ENCODE measurements around the gene ZDHHC11. TPM values are rescaled to one million over a fixed set of nuclear protein-coding genes. Genes with fewer than 3 reads are reported as not detected.
"Not testable (repeated sequence)": the region's sequence is repeated elsewhere in the genome, so short reads cannot be mapped to it uniquely, and the experiment has no call there.

ZDHHC11 gene
- total RNA-seq, 1 donor from 2014 or later, result 1.5 TPM

DNA sequence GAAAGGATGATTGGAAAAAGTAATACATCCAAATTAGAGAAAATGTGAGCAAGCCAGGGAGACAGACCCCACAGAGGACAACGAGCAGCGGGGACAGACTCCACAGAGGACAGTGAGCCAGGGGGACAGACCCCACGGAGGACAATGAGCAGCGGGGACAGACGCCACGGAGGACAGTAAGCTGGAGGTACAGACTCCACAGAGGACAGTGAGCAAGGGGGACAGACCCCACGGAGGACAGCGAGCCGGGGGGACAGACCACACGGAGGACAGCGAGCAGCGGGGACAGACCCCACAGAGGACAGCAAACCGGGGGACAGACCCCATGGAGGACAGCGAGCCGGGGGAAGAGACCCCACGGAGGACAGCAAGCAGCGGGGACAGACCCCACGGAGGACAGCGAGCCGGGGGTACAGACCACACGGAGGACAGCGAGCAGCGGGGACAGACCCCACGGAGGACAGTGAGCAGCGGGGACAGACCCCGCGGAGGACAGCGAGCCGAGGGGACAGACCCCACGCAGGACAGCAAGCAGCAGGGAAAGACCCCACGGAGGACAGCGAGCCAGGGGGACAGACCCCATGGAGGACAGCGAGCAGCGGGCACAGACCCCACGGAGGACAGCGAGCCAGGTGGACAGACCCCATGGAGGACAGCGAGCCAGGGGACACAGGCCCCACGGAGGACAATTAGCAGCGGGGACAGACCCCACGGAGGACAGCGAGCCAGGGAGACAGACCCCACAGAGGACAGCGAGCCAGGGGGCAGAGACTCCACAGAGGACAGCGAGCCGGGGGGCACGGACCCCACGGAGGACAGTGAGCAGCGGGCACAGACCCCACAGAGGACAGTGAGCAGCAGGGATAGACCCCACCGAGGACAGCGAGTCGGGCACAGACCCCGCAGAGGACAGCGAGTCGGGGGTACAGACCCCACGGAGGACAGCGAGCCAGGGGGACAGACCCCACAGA is 1.9 kb upstream of the ZDHHC11 start:
- no peak overlapping the region for H3K4me3 ChIP-seq (ENCODE audit: low read depth, low read length)
- no peak for DNase-seq (ENCODE audit: low read depth)
- TF ChIP-seq, protein P1, sequence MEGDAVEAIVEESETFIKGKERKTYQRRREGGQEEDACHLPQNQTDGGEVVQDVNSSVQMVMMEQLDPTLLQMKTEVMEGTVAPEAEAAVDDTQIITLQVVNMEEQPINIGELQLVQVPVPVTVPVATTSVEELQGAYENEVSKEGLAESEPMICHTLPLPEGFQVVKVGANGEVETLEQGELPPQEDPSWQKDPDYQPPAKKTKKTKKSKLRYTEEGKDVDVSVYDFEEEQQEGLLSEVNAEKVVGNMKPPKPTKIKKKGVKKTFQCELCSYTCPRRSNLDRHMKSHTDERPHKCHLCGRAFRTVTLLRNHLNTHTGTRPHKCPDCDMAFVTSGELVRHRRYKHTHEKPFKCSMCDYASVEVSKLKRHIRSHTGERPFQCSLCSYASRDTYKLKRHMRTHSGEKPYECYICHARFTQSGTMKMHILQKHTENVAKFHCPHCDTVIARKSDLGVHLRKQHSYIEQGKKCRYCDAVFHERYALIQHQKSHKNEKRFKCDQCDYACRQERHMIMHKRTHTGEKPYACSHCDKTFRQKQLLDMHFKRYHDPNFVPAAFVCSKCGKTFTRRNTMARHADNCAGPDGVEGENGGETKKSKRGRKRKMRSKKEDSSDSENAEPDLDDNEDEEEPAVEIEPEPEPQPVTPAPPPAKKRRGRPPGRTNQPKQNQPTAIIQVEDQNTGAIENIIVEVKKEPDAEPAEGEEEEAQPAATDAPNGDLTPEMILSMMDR (conservative IDR thresholded peaks at IDR 0.05; ENCODE audit: low read depth, low read length), result no peak

DNA sequence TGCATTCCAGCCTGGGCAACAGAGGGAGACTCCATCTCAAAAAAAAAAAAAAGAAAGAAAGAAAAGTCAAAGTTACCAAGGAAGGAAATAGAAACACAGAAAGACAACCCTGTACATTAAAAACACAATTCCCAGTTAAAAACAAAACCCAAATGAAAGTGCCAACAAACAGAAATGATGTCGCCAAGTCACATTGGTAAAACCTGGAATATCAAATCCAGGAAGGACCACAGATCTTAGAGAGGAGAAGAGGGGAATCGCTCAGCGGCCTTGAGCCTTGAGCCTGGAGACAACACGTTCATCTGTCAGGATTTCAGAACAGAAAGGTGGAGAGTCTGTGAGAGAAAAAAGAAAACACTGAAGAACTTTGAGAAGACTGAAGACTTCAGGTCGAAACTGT is 1.2 kb upstream of the ZDHHC11 start:
- TF ChIP-seq, protein P1 (conservative IDR thresholded peaks at IDR 0.05; ENCODE audit: low read depth, low read length), result no peak
- no peak overlapping the region for H3K4me3 ChIP-seq (ENCODE audit: low read depth, low read length)
- DNase-seq (ENCODE audit: low read depth), result no peak

DNA sequence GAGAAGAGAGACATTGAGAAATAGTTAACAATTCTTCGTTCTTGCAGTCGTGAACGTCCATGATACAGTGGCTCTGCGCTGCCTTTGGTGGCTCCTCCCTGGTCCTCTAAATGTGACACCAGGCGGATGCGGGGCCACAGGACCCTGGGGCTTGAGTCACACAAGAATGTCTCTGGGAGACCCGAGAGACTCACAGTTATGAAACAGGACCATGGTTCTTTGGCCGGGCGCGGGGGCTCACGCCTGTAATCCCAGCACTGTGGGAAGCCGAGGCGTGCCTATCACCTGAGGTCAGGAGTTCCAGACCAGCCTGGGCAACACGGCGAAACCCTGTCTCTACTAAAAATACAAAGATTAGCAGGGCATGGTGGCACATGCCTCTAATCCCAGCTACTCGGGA is 767 bp upstream of the ZDHHC11 start:
- TF ChIP-seq, protein P1 (conservative IDR thresholded peaks at IDR 0.05; ENCODE audit: low read depth, low read length), result no peak
- no peak overlapping the region for H3K4me3 ChIP-seq (ENCODE audit: low read depth, low read length)
- DNase-seq (ENCODE audit: low read depth), result no peak

DNA sequence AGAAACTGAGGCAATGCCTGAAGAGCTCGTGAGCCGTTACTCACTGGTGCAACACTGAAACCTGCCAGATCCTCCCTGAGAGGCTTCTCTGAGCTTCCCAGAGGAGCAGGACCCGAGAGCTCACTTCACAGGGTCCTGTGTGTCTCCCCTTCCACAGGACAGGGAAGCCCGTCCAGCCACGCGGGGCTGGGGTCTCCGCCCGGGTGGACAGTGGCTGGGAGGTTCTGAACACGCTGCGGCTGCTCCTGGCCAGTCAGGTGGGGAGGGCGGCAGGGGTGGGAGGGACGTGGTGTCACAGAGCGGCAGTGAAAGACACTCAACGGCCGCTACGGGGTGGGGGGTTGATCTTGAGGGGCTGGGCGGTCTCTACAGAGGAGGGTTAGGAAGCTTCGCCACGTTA is 290 bp upstream of the ZDHHC11 start:
- TF ChIP-seq, protein P1 (conservative IDR thresholded peaks at IDR 0.05; ENCODE audit: low read depth, low read length), result no peak
- H3K4me3 ChIP-seq (ENCODE audit: low read depth, low read length), result no peak overlapping the region
- DNase-seq (ENCODE audit: low read depth), result no peak

DNA sequence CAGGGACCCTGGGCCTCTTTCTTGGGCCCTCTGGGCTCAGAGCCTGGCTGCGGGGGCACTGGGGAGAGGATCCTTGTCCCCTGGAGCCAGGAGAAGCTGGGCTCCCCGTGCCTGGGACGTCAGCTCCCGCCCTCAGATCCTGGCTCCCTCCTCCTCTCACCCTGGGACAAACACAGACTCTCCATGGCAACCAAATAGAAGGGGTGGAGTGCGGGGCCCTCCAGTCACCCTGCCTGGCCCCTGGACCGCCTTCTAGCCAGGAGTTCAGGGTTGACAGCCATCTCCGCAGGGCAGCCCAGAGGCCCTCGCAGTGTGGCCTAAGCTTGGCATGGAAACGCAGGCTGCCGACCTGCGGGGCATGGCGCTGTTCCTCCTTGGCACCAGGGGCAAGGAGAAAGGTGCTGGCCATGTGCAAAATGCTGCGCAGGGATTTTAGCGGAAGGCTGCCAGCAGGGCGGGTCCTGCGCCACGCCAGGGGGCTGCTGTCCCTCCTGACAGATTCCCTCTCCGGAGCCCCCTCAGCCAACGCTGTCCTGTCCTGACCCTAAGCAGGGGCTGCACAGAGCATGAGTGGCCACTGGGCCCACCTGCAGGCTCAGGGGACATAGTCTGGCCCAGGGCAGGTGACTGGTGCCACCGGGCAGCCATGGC is 1.0 kb downstream of the ZDHHC11 start:
- TF ChIP-seq, protein P1 (conservative IDR thresholded peaks at IDR 0.05; ENCODE audit: low read depth, low read length), result no peak
- no peak for DNase-seq (ENCODE audit: low read depth)
- no peak overlapping the region for H3K4me3 ChIP-seq (ENCODE audit: low read depth, low read length)

DNA sequence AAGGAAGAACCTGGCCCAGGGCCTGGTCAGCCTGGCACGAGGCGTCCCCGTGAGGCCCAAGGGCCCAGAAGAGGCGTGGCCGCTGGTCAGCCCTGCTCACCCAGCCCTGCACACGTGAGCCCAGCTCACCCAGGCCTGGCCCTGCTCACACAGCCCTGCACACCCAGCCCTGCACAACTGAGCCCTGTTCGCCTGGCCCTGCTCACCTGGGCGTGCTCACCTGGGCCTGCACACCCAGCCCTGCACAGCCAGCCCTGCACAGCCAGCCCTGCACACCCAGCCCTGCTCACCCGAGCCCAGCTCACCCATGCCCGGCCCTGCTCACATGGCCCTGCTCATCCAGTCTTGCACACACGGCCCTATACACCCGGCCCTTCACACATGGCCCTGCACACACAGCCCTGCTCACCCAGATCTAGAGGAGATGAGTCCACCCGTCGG is 2.1 kb downstream of the ZDHHC11 start:
- no peak overlapping the region for H3K4me3 ChIP-seq (ENCODE audit: low read depth, low read length)
- TF ChIP-seq, protein P1 (conservative IDR thresholded peaks at IDR 0.05; ENCODE audit: low read depth, low read length), result no peak
- DNase-seq (ENCODE audit: low read depth), result no peak

DNA sequence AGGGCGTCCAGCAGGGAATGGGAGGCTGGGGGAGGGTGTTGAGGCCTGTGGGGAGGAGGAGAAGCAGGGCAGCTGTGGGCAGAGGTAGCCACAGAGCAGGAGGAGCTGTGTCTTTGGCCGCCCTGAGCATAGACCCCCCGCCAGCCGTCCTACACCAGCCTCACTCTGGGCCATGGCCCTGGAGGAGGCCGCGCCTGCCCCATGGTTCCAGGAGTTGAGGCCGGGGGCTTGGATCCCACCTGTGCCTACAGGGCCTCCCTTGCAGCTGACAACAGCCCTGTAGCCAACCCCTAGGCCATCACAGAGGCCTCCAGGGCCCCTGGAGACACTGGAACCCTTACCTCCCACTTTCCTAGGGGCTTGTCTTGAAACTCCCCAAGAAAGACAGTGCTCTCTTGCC is 3.0 kb downstream of the ZDHHC11 start:
- not testable (repeated sequence) for DNase-seq (ENCODE audit: low read depth); H3K4me3 ChIP-seq (ENCODE audit: low read depth, low read length)

DNA sequence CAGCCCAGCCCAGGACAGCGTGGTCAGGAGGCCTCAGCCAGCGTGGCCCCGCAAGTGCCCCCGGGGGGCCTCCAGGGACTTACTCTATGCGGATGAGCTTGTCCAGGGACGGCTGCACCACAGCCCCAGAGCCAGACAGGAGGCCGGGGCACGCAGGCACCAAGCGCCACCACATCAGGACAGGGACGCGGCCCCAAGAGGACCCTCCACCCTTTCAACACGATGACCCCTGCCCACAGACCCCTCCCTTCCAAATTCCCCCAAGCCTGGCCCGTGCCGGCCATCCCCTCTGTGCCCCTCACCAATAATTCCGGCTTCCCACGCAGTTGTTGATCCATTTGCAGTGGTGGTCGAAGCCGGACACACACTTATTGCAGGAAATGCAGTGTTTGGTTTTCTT is 3.6 kb downstream of the ZDHHC11 start:
- not testable (repeated sequence) for H3K4me3 ChIP-seq (ENCODE audit: low read depth, low read length); DNase-seq (ENCODE audit: low read depth)

DNA sequence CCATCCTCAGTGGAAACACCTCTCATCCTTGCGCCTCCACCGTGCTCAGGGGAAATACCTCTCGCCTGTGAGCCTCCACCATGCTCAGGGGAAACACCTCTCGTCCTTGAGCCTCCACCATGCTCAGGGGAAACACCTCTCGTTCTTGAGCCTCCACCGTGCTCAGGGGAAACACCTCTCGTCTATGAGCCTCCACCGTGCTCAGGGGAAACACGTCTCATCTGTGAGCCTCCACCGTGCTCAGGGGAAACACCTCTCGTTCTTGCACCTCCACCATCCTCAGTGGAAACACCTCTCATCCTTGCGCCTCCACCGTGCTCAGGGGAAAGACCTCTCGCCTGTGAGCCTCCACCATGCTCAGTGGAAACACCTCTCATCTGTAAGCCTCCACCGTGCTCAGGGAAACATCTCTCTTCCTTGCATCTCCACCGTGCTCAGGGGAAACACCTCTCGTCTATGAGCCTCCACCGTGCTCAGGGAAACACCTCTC is 4.1 kb downstream of the ZDHHC11 start:
- H3K4me3 ChIP-seq (ENCODE audit: low read depth, low read length); DNase-seq (ENCODE audit: low read depth): not testable (repeated sequence)

DNA sequence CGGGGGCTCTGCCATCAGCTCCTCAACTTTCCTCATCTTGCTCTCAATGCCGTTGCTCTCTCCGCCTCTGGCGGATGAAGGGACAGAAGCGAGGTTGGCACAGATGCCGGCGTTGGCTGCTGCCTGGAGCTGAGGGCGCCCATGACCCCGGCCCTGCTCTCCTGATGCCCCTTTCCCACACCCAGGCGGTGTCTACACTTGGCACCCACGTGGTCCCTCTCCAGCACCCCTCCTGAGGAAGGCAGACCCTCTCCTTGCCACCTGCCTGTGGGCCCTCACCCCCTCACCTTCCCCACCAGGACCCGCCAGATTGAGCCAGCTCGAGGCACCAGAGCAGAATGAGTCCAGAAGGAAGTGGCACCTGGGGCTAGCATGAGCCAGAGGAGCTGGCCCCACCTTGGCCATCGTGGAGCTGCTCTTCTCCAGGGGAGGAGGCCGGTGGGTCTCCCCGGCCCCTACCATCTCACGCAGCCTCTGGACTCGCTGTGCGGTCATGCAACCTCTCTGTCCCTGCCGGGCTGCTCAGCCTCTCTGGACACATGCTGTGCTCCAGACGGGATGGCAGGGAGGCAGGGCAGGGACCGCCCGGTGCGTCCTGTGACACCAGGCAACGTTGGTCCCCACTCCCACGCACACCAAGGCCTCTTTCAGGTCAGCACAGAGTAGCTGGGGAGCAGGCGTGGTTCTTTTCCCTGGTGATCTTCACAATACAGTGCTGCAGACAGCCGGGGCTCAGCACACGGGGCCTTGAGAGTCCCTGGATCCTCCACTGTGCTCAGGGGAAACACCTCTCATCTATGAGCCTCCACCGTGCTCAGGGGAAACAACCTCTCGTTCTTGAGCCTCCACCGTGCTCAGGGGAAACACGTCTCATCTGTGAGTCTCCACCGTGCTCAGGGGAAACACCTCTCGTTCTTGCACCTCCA is 4.8 kb downstream of the ZDHHC11 start:
- not testable (repeated sequence) for H3K4me3 ChIP-seq (ENCODE audit: low read depth, low read length); DNase-seq (ENCODE audit: low read depth)

Measured in epithelial cell of proximal tubule (primary cell).